A673 (cell line): Measurements from ENCODE around the gene EBF4.

Experiments
- EZH2 ChIP-seq: fragments of 200-600 bp; sonication (generic); IDR thresholded peaks from 2 replicates; pipeline ENCODE4 v1.6.1; 2017; ENCODE audit warnings: borderline replicate concordance, low read depth, mild to moderate bottlenecking, mixed read lengths, antibody characterized with exemption, low read length; ENCODE audit not compliant: poor library complexity, severe bottlenecking
- TF ChIP-seq, protein P1 (sequence below): fragments of 300-800, 200-600 bp; sonication (generic); conservative IDR thresholded peaks from 2 replicates; pipeline ENCODE4 v1.5.1; 2017; ENCODE audit warnings: low read depth, mild to moderate bottlenecking, antibody characterized with exemption, low read length, moderate library complexity, mixed read lengths

DNA sequence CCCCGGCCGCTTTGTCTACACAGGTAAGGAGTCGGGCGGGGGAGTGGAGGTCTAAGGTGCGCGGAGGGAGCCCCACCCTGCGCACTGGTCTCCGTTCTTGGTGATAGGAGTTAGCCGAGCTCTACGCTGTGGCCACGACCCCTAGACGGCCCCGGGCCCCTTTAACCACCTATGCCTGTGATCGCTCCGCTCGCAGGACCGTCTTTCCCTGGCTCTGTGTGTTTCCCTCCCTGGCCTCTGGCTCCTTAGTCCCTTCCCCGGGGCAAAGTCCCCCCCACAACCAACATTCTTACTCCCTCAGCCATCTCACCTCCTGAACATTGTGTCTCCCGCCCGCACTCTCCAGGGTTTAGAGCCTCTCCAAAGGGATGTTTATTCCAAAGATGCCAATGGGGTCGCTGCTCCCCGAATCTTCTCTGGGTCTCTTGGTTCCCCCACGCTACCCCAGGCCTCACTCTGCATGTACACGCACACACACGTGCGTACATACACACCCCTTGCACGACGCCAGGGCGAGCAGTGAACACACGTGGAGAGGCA lies 57.4 kb downstream of the EBF4 start:
- TF ChIP-seq, protein P1, sequence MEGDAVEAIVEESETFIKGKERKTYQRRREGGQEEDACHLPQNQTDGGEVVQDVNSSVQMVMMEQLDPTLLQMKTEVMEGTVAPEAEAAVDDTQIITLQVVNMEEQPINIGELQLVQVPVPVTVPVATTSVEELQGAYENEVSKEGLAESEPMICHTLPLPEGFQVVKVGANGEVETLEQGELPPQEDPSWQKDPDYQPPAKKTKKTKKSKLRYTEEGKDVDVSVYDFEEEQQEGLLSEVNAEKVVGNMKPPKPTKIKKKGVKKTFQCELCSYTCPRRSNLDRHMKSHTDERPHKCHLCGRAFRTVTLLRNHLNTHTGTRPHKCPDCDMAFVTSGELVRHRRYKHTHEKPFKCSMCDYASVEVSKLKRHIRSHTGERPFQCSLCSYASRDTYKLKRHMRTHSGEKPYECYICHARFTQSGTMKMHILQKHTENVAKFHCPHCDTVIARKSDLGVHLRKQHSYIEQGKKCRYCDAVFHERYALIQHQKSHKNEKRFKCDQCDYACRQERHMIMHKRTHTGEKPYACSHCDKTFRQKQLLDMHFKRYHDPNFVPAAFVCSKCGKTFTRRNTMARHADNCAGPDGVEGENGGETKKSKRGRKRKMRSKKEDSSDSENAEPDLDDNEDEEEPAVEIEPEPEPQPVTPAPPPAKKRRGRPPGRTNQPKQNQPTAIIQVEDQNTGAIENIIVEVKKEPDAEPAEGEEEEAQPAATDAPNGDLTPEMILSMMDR = no peak
- TF ChIP-seq EZH2 = no peak
